Panc1 (cell line): ENCODE data around the gene KPNA2. TPM values are rescaled to one million over a fixed set of nuclear protein-coding genes. Genes with fewer than 3 reads are reported as not detected.
"Not testable (repeated sequence)": the region's sequence is repeated elsewhere in the genome, so short reads cannot be mapped to it uniquely, and the experiment has no call there.

Source experiments
- ATAC-seq: fragments of 200-7000 bp; cut with Tn5 transposase; 2 replicates; pipeline ENCODE4 v1.9.1; 2020; ENCODE audit warnings: mild to moderate bottlenecking, moderate library complexity
- BruUV-seq: library from RNA; stranded (reverse); fragments of 400-500 nt; replicated peaks from 2 replicates; lab custom pipeline; 2021; lab: Mats Ljungman, UMichigan
- CTCF ChIA-PET: fragments of 300-600 bp; sonication (Branson Sonifier 250); formaldehyde crosslinking; loops from one replicate; lab custom pipeline; 2022; ENCODE audit warnings: antibody characterized with exemption; lab: Charles Lee
- POLR2A ChIA-PET: fragments of 300-600 bp; sonication (Branson Sonifier 250); formaldehyde crosslinking; loops from one replicate; lab custom pipeline; 2022; ENCODE audit warnings: antibody characterized with exemption; lab: Charles Lee
- DNase-seq: peaks from one replicate; pipeline ENCODE4 v3.0.0-alpha.2; 2010; ENCODE audit warnings: low read depth, low spot score
- H3K27ac ChIP-seq: 2 replicates; pipeline ENCODE4 v1.5.1; 2011; ENCODE audit warnings: mild to moderate bottlenecking, low read length, inconsistent platforms
- H3K27me3 ChIP-seq: fragments of 200-500 bp; sonication (Bioruptor generic); 2 replicates; pipeline ENCODE4 v1.6.0; 2014; ENCODE audit warnings: low read length, inconsistent platforms; ENCODE audit not compliant: control insufficient read depth, insufficient read depth
- H3K36me3 ChIP-seq: fragments of 200-500 bp; sonication (Bioruptor generic); 2 replicates; pipeline ENCODE4 v1.5.1; 2014; ENCODE audit warnings: inconsistent platforms, mild to moderate bottlenecking, low read length, moderate library complexity; ENCODE audit not compliant: control insufficient read depth, insufficient read depth
- H3K4me1 ChIP-seq: 2 replicates; pipeline ENCODE4 v1.5.1; 2011; ENCODE audit warnings: inconsistent platforms, mild to moderate bottlenecking, low read length, moderate library complexity; ENCODE audit not compliant: control insufficient read depth, insufficient read depth
- H3K4me3 ChIP-seq, 2 experiments: 2 replicates each; pipeline ENCODE4 v1.5.1; 2011 to 2012; ENCODE audit warnings: low read depth in 2 of 2, low read length in 2 of 2, mild to moderate bottlenecking in 2 of 2, inconsistent platforms in 1 of 2, moderate library complexity in 1 of 2
- H3K9me3 ChIP-seq: fragments of 200-500 bp; sonication (Bioruptor generic); 2 replicates; pipeline ENCODE4 v1.5.1; 2014; ENCODE audit warnings: low read depth, mild to moderate bottlenecking, inconsistent platforms, low read length, moderate library complexity; ENCODE audit not compliant: control insufficient read depth, insufficient read depth
- CTCF ChIP-seq: fragments of 450-650 bp; IDR thresholded peaks from 2 replicates; pipeline ENCODE4 v1.5.1; 2017; ENCODE audit warnings: mild to moderate bottlenecking
- POLR2AphosphoS5 ChIP-seq: IDR thresholded peaks from 2 replicates; pipeline ENCODE4 v1.6.1; 2012; ENCODE audit warnings: mild to moderate bottlenecking, low read depth, low read length, moderate library complexity
- SIN3A ChIP-seq: IDR thresholded peaks from 2 replicates; pipeline ENCODE4 v1.6.1; 2012; ENCODE audit warnings: low read depth, mild to moderate bottlenecking, low read length, moderate library complexity, borderline replicate concordance; ENCODE audit not compliant: insufficient read depth
- TCF7L2 ChIP-seq: IDR thresholded peaks from 2 replicates; pipeline ENCODE4 v1.6.1; 2011; ENCODE audit warnings: mild to moderate bottlenecking, low read depth, low read length, inconsistent platforms
- in situ Hi-C: cut with HindIII; loops from 2 replicates; pipeline ENCODE4 v1.10.0; 2016; ENCODE audit warnings: low sequenced_read_pairs, low pct_unique_long_range_greater_than_20kb
- intact Hi-C: fragments of 100-400 bp; cut with micrococcal nuclease; formaldehyde crosslinking; loops from one replicate; pipeline ENCODE4 v1.10.0; 2022; ENCODE audit not compliant: unreplicated experiment
- total RNA-seq: library from RNA; stranded (reverse); gene quantifications from one replicate; pipeline ENCODE4 v1.2.1, GENCODE V29; 2021; ENCODE audit not compliant: unreplicated experiment
- TF ChIP-seq, protein P1 (sequence below), 2 experiments: IDR thresholded peaks; 2 replicates each; pipeline ENCODE4 v1.6.1; 2011 to 2012; ENCODE audit warnings: low read depth in 2 of 2, control low read depth in 1 of 2, low read length in 1 of 2, mild to moderate bottlenecking in 1 of 2, moderate library complexity in 1 of 2; ENCODE audit not compliant: insufficient read depth in 1 of 2

Gene KPNA2
- total RNA-seq, 1 experiment from 2014 or later = 177 TPM

DNA sequence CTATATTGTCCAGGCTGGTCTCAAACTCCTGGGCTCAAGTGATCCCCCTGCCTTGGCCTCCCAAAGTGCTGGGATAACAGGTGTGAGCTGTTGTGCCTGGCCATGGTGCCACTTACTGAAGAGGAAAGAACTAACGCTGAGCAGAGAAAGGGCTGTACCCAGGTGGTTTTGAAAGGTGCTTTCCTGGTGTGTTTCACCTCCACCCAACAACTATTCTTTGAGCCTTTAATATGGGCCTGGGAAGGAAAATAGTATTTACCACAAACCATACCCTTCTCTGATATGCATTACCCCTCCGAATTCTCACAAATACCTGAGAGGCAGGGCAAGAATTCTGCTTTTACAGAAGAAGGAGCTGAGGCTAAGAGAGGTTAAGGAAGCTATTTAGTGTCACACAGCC lies 24.8 kb downstream of the KPNA2 start:
- ChIA-PET POLR2A (no interaction called here), CTCF (interaction anchor here (0.5 kb wide), 1 partner anchor 52 kb away, joined by 3 read pairs; no protein-coding TSS in a partner anchor)
- Histone ChIP-seq H3K9me3 (no peaks in the 10 kb centered on the region), H3K27me3 (no peaks in the 10 kb centered on the region), H3K27ac (no peak overlapping the region), H3K4me1 (no peaks in the 10 kb centered on the region), H3K36me3 (no peaks in the 10 kb centered on the region), H3K4me3 (no peak overlapping the region)
- intact Hi-C loops (no loop called here), in situ Hi-C loops (no loop called here)
- ATAC-seq = no peak
- no TSS peak for BruUV-seq
- TF ChIP-seq CTCF (no peak), TCF7L2 (no peak), SIN3A (no peak), POLR2AphosphoS5 (no peak)
- TF ChIP-seq, protein P1, sequence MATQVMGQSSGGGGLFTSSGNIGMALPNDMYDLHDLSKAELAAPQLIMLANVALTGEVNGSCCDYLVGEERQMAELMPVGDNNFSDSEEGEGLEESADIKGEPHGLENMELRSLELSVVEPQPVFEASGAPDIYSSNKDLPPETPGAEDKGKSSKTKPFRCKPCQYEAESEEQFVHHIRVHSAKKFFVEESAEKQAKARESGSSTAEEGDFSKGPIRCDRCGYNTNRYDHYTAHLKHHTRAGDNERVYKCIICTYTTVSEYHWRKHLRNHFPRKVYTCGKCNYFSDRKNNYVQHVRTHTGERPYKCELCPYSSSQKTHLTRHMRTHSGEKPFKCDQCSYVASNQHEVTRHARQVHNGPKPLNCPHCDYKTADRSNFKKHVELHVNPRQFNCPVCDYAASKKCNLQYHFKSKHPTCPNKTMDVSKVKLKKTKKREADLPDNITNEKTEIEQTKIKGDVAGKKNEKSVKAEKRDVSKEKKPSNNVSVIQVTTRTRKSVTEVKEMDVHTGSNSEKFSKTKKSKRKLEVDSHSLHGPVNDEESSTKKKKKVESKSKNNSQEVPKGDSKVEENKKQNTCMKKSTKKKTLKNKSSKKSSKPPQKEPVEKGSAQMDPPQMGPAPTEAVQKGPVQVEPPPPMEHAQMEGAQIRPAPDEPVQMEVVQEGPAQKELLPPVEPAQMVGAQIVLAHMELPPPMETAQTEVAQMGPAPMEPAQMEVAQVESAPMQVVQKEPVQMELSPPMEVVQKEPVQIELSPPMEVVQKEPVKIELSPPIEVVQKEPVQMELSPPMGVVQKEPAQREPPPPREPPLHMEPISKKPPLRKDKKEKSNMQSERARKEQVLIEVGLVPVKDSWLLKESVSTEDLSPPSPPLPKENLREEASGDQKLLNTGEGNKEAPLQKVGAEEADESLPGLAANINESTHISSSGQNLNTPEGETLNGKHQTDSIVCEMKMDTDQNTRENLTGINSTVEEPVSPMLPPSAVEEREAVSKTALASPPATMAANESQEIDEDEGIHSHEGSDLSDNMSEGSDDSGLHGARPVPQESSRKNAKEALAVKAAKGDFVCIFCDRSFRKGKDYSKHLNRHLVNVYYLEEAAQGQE (IDR thresholded peaks at IDR 0.05; ENCODE audit: insufficient read depth in 1 of 2, low read depth in 2 of 2, low read length in 1 of 2) = no peak
- no peak for DNase-seq

DNA sequence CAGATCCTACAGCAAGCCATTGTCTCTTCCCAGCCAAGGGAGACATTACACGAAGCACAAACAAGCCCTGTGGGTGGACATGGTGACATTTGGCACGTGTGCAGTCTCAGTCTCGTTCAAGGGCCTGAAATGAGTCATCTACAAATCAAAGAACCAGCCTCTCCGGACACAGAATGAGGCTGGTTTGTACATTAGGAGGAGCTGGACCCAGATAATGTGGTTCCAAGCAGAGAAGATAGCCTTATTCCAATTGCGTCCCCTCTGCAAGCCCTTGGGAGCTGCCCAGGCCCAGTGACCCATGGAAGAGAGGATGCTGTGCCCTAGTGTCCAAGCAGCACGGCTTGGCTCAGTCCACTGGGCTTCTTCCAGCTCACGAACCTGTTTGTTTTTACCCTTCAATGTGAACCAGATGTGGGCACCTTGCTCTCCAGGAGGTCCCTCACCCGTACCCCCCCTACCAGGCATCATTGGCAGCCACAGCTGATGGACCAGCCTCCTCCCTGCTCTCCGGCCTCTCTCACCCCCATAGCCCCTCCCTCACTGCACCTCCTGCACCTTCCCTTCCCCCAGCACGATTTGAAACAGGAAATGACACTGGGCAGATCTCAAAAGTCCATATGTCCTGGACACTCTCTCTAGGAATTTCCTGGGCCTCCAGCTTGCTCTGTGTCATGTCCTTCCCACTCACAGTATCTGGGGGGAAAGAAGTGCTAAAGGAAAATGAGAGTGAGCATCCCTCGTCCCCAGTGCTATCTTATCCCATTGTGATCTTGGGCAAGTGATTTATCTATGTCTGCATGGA lies 26.2 kb downstream of the KPNA2 start:
- H3K27me3 ChIP-seq = no peaks in the 10 kb centered on the region
- no peak overlapping the region for H3K4me3 ChIP-seq
- no peak for TF ChIP-seq POLR2AphosphoS5
- TF ChIP-seq, protein P1 (IDR thresholded peaks at IDR 0.05; ENCODE audit: insufficient read depth in 1 of 2, low read depth in 2 of 2, low read length in 1 of 2) = no peak
- no peak for TF ChIP-seq CTCF
- H3K4me1 ChIP-seq = no peaks in the 10 kb centered on the region
- H3K9me3 ChIP-seq = no peaks in the 10 kb centered on the region
- CTCF ChIA-PET = no interaction called here
- H3K27ac ChIP-seq = no peak overlapping the region
- BruUV-seq = no TSS peak
- no peaks in the 10 kb centered on the region for H3K36me3 ChIP-seq
- intact Hi-C loops (no loop called here), in situ Hi-C loops (no loop called here)
- POLR2A ChIA-PET = no interaction called here
- ATAC-seq = no peak
- no peak for DNase-seq

- H3K4me1 ChIP-seq, H3K36me3 ChIP-seq, H3K4me3 ChIP-seq, in situ Hi-C loops, H3K27ac ChIP-seq, intact Hi-C loops, BruUV-seq, CTCF ChIA-PET, H3K9me3 ChIP-seq, DNase-seq, POLR2A ChIA-PET, ATAC-seq, H3K27me3 ChIP-seq: not testable (repeated sequence)
Observed at GRCh38 chr17:68065366-68065765, 29.8 kb downstream of the KPNA2 start.
